A549 (cell line): ENCODE data around the gene CACFD1. TPM values are rescaled to one million over a fixed set of nuclear protein-coding genes. Genes with fewer than 3 reads are reported as not detected.
A peak's percentile ranks its signal among the peaks of the same experiment; 100 is the strongest.

Source experiments
- ATAC-seq, 2 experiments: fragments of 200-7000 bp in 1 of 2; fragments of >200 bp in 1 of 2; cut with Nextera tagmentation in 1 of 2; cut with Tn5 transposase in 1 of 2; 3 replicates each; pipeline versions ENCODE4 v1.8.0 to v1.9.1; 2018 to 2020; ENCODE audit warnings: mild to moderate bottlenecking in 1 of 2, moderate library complexity in 1 of 2
- CTCF ChIA-PET: fragments of 300-600 bp; sonication (Branson Sonifier 250); formaldehyde crosslinking; extraction: SDS; loops from one replicate; lab custom pipeline; 2021; ENCODE audit warnings: antibody characterized with exemption, inconsistent platforms; lab: Yijun Ruan, JAX
- POLR2A ChIA-PET: fragments of 350-600 bp; formaldehyde crosslinking; extraction: SDS; loops from one replicate; lab custom pipeline; 2021; ENCODE audit warnings: antibody characterized with exemption, inconsistent platforms; lab: Yijun Ruan, JAX
- DNase-seq, 2 experiments: peaks; one replicate each; pipeline versions ENCODE4 v3.0.0 to v3.0.0-alpha.2; 2011 to 2016; ENCODE audit warnings: low read depth in 1 of 2, low spot score in 1 of 2
- FAIRE-seq: peaks from 2 replicates; lab custom pipeline; 2011; peaks lifted over from hg19 to GRCh38; lab: Jason Lieb, UNC
- H3K27ac ChIP-seq, 2 experiments: fragments of >200 bp; sonication (Bioruptor Twin); formaldehyde crosslinking; 3 replicates each; pipeline ENCODE4 v1.5.1; 2016 to 2017
- H3K4me1 ChIP-seq: fragments of >200 bp; sonication (Bioruptor Twin); formaldehyde crosslinking; 3 replicates; pipeline ENCODE4 v1.6.1; 2016
- H3K4me2 ChIP-seq: fragments of >200 bp; sonication (Bioruptor Twin); formaldehyde crosslinking; 3 replicates; pipeline ENCODE4 v1.6.1; 2016
- H3K4me3 ChIP-seq: fragments of >200 bp; sonication (Bioruptor Twin); formaldehyde crosslinking; 3 replicates; pipeline ENCODE4 v1.5.1; 2016
- H3K9me3 ChIP-seq: fragments of >200 bp; sonication (Bioruptor Twin); formaldehyde crosslinking; 3 replicates; pipeline ENCODE4 v1.6.1; 2016
- CEBPB ChIP-seq, 2 experiments: fragments of >200 bp in 1 of 2; sonication (Bioruptor Twin) in 1 of 2; formaldehyde crosslinking in 1 of 2; IDR thresholded peaks; 2 replicates each; pipeline ENCODE4 v1.6.1; 2012 to 2016
- CHD4 ChIP-seq: fragments of 200-600 bp; sonication (generic); IDR thresholded peaks from 2 replicates; pipeline ENCODE4 v1.6.1; 2016; ENCODE audit warnings: antibody characterized with exemption, mild to moderate bottlenecking, borderline replicate concordance
- HEYL ChIP-seq: fragments of 250-450 bp; sonication (Bioruptor Pico); IDR thresholded peaks from 2 replicates; pipeline ENCODE4 v1.8.0; 2021; ENCODE audit warnings: mild to moderate bottlenecking, moderate library complexity
- MAFK ChIP-seq: fragments of 450-650 bp; IDR thresholded peaks from 2 replicates; pipeline ENCODE4 v1.6.1; 2014; ENCODE audit not compliant: partially characterized antibody
- MYC ChIP-seq: IDR thresholded peaks from 2 replicates; pipeline ENCODE4 v1.6.1; 2012; ENCODE audit warnings: mild to moderate bottlenecking, inconsistent platforms, low read length, improper control_type of control experiment, borderline replicate concordance
- RNF2 ChIP-seq: fragments of 200-600 bp; sonication (generic); IDR thresholded peaks from 2 replicates; pipeline ENCODE4 v1.6.1; 2016; ENCODE audit warnings: low read depth, mild to moderate bottlenecking, antibody characterized with exemption, moderate library complexity, borderline replicate concordance
- TFCP2L1 ChIP-seq: fragments of 250-450 bp; sonication (Bioruptor Pico); IDR thresholded peaks from 2 replicates; pipeline ENCODE4 v1.5.0; 2021; ENCODE audit warnings: mild to moderate bottlenecking
- ZFP36 ChIP-seq: fragments of 450-650 bp; IDR thresholded peaks from 2 replicates; pipeline ENCODE4 v1.6.1; 2014; ENCODE audit warnings: borderline replicate concordance; ENCODE audit not compliant: partially characterized antibody
- ZSCAN20 ChIP-seq: fragments of 250-450 bp; sonication (Bioruptor Pico); IDR thresholded peaks from 2 replicates; pipeline ENCODE4 v1.8.0; 2022; ENCODE audit warnings: mild to moderate bottlenecking, moderate library complexity
- WGBS: methylation state at CpG from one replicate; pipeline ENCODE4 v1.1.6; 2017; ENCODE audit errors: missing lambda C conversion rate; 5-methylcytosine and 5-hydroxymethylcytosine counted together
- polyA plus RNA-seq, 4 experiments: library from polyadenylated mRNA; depleted of rRNA in 3 of 4; stranded (reverse); fragments of >200 nt; fragmentation: RNase III in 1 of 4; extraction: RNeasy Plus Mini Kit Qiagen cat#74134 plus additional on column Dnase treatment in 1 of 4; gene quantifications; 2 replicates in 3 of 4; 3 replicates in 1 of 4; pipeline ENCODE4 v1.2.3, GENCODE V29; 2011 to 2017
- TF ChIP-seq, protein P1 (sequence below): fragments of 200-600 bp; sonication (generic); IDR thresholded peaks from 2 replicates; pipeline ENCODE4 v1.6.1; 2016; ENCODE audit warnings: antibody characterized with exemption, mild to moderate bottlenecking, moderate library complexity
- TF ChIP-seq, protein P2 (sequence below): fragments of >200 bp; sonication (Bioruptor Twin); formaldehyde crosslinking; IDR thresholded peaks from 3 replicates; pipeline ENCODE4 v1.5.1; 2016
- TF ChIP-seq, protein P3 (sequence below): fragments of 250-450 bp; sonication (Bioruptor Pico); IDR thresholded peaks from 2 replicates; pipeline ENCODE4 v1.5.0; 2021; ENCODE audit warnings: mild to moderate bottlenecking, moderate library complexity, borderline replicate concordance

The CACFD1 gene
- polyA plus RNA-seq, 2 of the 4 experiments (the other 2 are of a cell fraction), result 5.0 to 8.0 TPM

DNA sequence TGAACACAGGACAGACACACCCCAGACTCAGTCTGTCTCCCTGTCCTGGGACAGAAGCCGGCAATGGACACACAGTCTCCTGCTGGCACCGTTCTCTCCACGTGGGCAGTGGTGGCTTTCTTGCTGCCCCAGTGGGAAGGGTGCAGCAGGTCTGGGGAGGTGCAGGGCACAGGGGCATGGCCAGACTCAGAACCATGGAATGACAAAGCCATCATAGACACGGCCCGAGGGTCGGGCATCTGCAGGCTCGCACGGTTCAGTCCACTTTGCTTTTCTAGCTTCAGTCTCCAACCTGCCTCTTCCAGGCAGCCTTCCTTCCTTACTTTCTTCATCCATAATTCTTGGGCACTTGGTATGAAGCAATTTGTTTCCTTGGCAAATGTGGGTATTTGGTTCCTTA lies 48.3 kb downstream of the CACFD1 start:
- Histone ChIP-seq H3K27ac (no peak overlapping the region), H3K4me2 (no peak overlapping the region), H3K4me1 (peaks cover 13% of the 10 kb centered on the region), H3K9me3 (peaks cover 7% of the 10 kb centered on the region), H3K4me3 (no peak overlapping the region)
- DNase-seq, result no peak
- CTCF ChIA-PET, result interaction anchor here (1.8 kb wide), 1 partner anchor 12 kb away, joined by 5 read pairs; no protein-coding TSS in a partner anchor
- no peak for FAIRE-seq
- TF ChIP-seq CEBPB (IDR thresholded peaks at IDR 0.05), result no peak
- TF ChIP-seq TFCP2L1 (CRISPR knock-in tag), result no peak
- TF ChIP-seq ZFP36, result peak; percentile 13
- no peak for ATAC-seq
- 83% methylated on average over 5 of the region's 8 CpGs for WGBS
- POLR2A ChIA-PET, result no interaction called here

DNA sequence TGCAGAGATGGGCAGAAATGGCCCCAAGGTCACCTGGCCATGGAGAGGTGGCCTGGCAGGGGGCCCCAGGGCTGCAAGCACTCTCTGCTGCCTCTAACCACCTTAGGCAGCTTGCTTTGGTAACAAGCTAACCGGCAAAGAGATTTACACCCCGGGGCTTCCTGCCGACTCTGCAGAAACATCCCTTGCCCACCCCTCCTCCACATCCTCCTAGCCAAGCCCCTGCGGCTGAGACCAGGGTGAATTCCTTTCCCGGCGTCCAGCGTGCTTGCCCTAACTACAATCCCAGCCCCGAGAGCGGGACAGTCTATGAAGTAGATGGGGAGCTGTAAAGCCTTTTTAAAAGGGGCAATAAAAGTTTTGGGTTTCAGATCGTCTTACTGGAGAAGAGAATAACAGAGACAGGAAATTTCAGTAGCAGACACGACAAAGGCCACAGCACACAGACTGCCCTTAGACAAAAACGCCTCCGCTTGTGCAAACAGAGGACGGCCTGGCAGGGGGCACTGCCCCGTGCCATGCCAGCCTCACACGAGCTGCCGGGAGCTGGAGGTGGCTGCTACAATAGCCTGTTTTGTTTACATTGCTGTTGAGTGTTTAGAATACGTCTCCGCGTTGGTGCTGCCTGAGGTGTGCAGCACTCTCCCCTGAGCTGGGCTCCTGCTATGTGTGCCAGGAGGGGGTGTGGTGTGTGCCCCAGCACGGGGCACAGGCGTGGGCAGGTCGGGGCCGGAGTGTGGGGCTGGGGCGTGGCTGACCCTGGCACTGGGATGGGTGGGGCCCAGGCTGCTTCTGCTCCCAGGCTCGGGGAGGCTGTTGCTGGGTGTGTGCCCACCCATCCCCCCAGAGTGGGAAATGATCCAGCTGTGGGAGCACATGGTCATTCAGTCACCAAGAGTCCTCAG lies 49.7 kb downstream of the CACFD1 start:
- peak; percentile 44 to 64 for ATAC-seq
- peaks cover 13% of the 10 kb centered on the region for H3K4me1 ChIP-seq
- peak overlapping the region; percentile 77 for H3K4me2 ChIP-seq
- no peak for DNase-seq
- H3K4me3 ChIP-seq, result peak overlapping the region; percentile 23; the same call in 1 of the 3 replicates
- FAIRE-seq, result no peak
- H3K9me3 ChIP-seq, result no peaks in the 10 kb centered on the region
- ChIA-PET CTCF (interaction anchor here (0.5 to 1.8 kb wide), 8 partner anchors 11 to 323 kb away, joined by 3 to 5 read pairs (median 4); no protein-coding TSS in a partner anchor), POLR2A (no interaction called here)
- peak overlapping the region in 1 of 2 experiments; percentile 48; a peak in 3 of 6 replicates for H3K27ac ChIP-seq
- WGBS, result 12% methylated on average over 23 of the region's 26 CpGs
- TF ChIP-seq MAFK (peak; percentile 19), MYC (no peak), ZSCAN20 (CRISPR knock-in tag) (no peak), CHD4 (no peak), RNF2 (no peak)
- TF ChIP-seq, protein P1, sequence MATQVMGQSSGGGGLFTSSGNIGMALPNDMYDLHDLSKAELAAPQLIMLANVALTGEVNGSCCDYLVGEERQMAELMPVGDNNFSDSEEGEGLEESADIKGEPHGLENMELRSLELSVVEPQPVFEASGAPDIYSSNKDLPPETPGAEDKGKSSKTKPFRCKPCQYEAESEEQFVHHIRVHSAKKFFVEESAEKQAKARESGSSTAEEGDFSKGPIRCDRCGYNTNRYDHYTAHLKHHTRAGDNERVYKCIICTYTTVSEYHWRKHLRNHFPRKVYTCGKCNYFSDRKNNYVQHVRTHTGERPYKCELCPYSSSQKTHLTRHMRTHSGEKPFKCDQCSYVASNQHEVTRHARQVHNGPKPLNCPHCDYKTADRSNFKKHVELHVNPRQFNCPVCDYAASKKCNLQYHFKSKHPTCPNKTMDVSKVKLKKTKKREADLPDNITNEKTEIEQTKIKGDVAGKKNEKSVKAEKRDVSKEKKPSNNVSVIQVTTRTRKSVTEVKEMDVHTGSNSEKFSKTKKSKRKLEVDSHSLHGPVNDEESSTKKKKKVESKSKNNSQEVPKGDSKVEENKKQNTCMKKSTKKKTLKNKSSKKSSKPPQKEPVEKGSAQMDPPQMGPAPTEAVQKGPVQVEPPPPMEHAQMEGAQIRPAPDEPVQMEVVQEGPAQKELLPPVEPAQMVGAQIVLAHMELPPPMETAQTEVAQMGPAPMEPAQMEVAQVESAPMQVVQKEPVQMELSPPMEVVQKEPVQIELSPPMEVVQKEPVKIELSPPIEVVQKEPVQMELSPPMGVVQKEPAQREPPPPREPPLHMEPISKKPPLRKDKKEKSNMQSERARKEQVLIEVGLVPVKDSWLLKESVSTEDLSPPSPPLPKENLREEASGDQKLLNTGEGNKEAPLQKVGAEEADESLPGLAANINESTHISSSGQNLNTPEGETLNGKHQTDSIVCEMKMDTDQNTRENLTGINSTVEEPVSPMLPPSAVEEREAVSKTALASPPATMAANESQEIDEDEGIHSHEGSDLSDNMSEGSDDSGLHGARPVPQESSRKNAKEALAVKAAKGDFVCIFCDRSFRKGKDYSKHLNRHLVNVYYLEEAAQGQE, result no peak
- TF ChIP-seq, protein P2, sequence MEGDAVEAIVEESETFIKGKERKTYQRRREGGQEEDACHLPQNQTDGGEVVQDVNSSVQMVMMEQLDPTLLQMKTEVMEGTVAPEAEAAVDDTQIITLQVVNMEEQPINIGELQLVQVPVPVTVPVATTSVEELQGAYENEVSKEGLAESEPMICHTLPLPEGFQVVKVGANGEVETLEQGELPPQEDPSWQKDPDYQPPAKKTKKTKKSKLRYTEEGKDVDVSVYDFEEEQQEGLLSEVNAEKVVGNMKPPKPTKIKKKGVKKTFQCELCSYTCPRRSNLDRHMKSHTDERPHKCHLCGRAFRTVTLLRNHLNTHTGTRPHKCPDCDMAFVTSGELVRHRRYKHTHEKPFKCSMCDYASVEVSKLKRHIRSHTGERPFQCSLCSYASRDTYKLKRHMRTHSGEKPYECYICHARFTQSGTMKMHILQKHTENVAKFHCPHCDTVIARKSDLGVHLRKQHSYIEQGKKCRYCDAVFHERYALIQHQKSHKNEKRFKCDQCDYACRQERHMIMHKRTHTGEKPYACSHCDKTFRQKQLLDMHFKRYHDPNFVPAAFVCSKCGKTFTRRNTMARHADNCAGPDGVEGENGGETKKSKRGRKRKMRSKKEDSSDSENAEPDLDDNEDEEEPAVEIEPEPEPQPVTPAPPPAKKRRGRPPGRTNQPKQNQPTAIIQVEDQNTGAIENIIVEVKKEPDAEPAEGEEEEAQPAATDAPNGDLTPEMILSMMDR, result no peak

DNA sequence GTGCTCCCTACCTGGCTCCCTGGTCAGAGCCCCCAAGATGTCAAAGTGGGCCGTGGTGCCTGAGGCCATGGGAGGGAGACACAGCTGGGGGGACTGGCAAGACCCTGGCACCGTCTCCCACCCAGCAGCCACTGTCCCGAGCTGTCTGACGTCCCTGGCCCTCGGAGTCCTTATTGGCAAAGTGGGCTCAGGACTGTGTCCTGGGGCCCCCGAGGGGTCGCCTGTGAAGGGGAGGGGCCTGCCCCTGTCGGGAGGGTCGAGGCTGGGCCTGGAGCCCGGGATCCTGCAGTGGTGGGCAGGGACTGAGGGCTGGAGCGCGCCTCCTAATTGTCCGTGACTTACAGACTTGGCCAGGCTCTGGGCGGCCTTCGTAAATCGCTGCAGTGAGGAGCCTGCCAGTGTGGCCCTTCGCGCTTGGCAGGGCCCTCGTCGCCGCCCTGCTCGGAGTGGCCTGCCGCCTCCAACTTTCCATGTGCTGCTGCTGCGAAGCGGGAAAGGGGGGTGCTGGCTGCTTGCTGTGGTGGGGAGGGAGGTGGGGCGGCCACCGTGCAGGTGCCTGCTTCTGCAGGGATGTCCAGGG lies 51.2 kb downstream of the CACFD1 start:
- no peak overlapping the region for H3K4me2 ChIP-seq
- no peak overlapping the region for H3K27ac ChIP-seq
- peaks cover 13% of the 10 kb centered on the region for H3K4me1 ChIP-seq
- ChIA-PET CTCF (interaction anchor here (1.3 kb wide), 1 partner anchor 15 kb away, joined by 5 read pairs; no protein-coding TSS in a partner anchor), POLR2A (interaction anchor here (0.5 kb wide), 1 partner anchor 130 kb away, joined by 5 read pairs; no protein-coding TSS in a partner anchor)
- WGBS, result 82% methylated on average over 15 of the region's 27 CpGs
- no peak overlapping the region for H3K4me3 ChIP-seq
- DNase-seq (no peak), ATAC-seq (no peak)
- no peaks in the 10 kb centered on the region for H3K9me3 ChIP-seq
- TF ChIP-seq, protein P3, sequence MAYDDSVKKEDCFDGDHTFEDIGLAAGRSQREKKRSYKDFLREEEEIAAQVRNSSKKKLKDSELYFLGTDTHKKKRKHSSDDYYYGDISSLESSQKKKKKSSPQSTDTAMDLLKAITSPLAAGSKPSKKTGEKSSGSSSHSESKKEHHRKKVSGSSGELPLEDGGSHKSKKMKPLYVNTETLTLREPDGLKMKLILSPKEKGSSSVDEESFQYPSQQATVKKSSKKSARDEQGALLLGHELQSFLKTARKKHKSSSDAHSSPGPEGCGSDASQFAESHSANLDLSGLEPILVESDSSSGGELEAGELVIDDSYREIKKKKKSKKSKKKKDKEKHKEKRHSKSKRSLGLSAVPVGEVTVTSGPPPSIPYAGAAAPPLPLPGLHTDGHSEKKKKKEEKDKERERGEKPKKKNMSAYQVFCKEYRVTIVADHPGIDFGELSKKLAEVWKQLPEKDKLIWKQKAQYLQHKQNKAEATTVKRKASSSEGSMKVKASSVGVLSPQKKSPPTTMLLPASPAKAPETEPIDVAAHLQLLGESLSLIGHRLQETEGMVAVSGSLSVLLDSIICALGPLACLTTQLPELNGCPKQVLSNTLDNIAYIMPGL (CRISPR knock-in tag), result no peak
- TF ChIP-seq HEYL (CRISPR knock-in tag), result no peak
- TF ChIP-seq, all 56 proteins: peak for 0
- FAIRE-seq, result no peak
